Neural progenitor cell (in vitro differentiated cells): ENCODE measurements around the gene SNF8.

Source experiments
- EZH2 ChIP-seq: fragments of 200-600 bp; sonication (generic); IDR thresholded peaks from 2 replicates; pipeline ENCODE4 v1.6.1; 2017; ENCODE audit warnings: antibody characterized with exemption, mild to moderate bottlenecking, moderate library complexity
- EZH2phosphoT487 ChIP-seq: fragments of 200-600 bp; sonication (generic); IDR thresholded peaks from 2 replicates; pipeline ENCODE4 v1.6.1; 2017; ENCODE audit warnings: antibody characterized with exemption
- TF ChIP-seq, protein P1 (sequence below): fragments of 200-600 bp; sonication (generic); IDR thresholded peaks from 2 replicates; pipeline ENCODE4 v1.5.1; 2017; ENCODE audit warnings: antibody characterized with exemption, mild to moderate bottlenecking

DNA sequence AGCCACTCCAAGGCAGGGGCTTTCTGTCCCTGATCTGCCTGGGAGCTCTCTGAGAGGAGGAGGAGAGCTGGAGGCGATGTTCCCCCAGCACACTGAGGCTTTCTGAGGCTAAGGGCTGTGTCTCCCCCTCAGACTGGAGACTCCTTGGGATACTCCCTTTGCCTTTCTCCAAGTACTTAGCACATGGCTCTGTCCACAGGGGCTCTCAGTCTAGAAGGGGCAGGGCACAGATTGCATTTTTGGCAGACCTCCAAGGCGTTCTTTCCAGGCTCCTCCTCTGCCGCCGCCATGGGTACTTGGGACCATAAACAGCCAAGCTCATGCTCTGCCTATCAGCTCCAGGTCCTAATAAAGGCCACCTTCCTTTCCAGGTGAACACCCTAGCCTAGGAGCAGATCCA lies 25.6 kb upstream of the SNF8 start:
- TF ChIP-seq EZH2 (no peak), EZH2phosphoT487 (no peak)
- TF ChIP-seq, protein P1, sequence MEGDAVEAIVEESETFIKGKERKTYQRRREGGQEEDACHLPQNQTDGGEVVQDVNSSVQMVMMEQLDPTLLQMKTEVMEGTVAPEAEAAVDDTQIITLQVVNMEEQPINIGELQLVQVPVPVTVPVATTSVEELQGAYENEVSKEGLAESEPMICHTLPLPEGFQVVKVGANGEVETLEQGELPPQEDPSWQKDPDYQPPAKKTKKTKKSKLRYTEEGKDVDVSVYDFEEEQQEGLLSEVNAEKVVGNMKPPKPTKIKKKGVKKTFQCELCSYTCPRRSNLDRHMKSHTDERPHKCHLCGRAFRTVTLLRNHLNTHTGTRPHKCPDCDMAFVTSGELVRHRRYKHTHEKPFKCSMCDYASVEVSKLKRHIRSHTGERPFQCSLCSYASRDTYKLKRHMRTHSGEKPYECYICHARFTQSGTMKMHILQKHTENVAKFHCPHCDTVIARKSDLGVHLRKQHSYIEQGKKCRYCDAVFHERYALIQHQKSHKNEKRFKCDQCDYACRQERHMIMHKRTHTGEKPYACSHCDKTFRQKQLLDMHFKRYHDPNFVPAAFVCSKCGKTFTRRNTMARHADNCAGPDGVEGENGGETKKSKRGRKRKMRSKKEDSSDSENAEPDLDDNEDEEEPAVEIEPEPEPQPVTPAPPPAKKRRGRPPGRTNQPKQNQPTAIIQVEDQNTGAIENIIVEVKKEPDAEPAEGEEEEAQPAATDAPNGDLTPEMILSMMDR = no peak
